ENCODE measurements around the gene SKI. TPM values are rescaled to one million over a fixed set of nuclear protein-coding genes. Genes with fewer than 3 reads are reported as not detected.
A peak's percentile ranks its signal among the peaks of the same experiment; 100 is the strongest.

Gene SKI
- total RNA-seq, 1 donor from 2014 or later: 78.9 TPM

DNA sequence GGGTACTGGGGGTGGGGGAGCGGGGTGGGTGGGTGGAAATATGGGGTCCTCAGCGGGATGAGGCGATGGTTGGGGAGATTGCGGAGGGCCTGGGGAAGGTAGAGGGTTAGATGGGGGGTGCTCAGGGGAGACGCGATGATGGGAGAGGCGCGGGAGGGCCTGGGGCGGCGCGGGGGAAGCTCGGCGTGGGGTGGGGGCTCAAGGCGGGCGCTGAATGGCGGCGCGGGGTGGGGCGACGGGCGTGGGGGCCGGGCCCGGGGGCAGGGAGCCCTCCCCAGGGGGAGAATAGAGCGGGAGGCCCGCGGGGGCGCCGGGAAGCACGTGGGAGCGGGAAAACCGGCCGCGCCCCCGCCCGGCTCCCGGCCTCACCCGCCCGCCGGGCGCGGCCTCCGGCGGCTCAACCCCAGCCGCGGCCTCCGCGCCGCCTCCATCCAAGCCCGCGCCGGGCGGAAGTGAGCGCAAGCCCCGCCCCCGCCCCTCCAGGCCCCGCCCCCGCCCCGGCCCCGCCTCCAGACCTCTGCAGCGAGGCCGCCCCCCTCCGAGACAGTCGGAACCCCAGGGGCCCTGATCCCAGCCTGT is 33.7 kb upstream of the SKI start, which contains the start of gene FAAP20:
Gene FAAP20, minus strand, starts transcription at position 454 of the 579 bp plus-strand sequence. Its CDS starts 23 bp downstream, at position 431.
- no peak for DNase-seq (ENCODE audit: low spot score)

GRCh38 chr1:2194898-2195673 is 33.0 kb upstream of the SKI start:
- DNase-seq (ENCODE audit: low spot score): peak; percentile 89

- no peak for DNase-seq (ENCODE audit: low spot score)
These were observed 32.3 kb upstream of the SKI start for GRCh38 chr1:2195785-2196184.

- DNase-seq (ENCODE audit: low spot score): no peak
These were observed 31.0 kb upstream of the SKI start for GRCh38 chr1:2196901-2197638.

DNA sequence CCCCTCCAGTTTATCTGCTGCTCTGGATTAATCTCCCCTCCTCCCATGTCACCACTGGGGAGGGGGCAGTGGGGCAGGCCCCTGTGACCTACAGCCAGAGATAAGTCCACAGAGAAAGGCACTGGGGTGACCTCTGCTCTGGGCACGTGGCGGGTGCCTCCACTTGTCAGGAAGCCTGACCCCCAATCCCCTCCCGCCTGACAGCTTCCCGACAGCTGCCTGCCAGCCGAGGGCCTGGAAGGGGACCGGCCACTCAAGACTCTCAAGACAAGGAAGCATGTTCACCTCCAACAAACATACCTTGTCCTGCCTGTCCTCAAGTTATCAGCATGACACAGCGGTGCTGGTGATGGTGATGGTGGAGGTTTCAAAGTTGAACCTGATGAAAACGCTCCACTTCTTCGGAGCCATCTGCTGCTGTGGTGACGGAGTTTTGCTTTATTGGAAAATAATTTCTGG is 30.4 kb upstream of the SKI start:
- no peak for DNase-seq (ENCODE audit: low spot score)

GRCh38 chr1:2198571-2198970 is 29.5 kb upstream of the SKI start:
- DNase-seq (ENCODE audit: low spot score): no peak

DNA sequence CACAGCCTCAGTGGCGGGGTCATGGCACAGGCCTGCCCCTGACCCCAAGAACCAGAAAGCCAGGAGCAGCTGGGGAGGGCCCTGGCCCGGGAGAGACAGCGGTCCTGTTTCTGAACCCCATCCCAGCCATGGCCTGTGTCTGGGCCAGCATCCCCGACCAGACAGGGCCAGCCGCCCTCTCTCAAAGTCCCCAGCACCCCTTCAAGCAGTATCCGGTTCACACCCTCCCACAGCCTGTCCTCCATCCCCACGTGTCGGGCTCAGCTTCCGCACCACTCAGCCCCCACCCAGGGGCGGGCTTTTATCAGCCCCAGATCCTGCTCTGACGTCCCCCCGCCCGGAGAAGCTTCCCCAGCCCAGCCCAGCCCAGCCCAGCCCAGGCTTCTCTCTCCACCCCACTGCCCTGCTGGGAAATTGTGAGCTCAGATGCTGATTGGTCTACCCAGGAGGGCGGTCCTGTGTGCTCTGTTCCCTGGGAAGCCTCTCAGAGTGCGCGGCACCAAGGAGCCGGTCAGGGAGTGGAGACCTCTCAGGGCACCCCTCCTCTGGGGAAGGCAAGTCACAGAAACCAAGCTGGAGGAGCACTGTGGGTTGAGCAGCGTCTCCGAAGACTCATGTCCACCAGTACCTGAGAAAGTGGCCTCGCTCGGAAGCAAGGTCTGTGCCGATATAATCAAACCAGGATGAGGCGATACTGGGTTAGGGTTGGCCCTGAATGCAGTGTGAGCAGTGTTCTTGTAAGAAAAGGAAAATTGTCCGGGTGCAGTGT is 28.9 kb upstream of the SKI start:
- peak; percentile 89 for DNase-seq (ENCODE audit: low spot score)

- no peak for DNase-seq (ENCODE audit: low spot score)
These were observed 27.7 kb upstream of the SKI start for GRCh38 chr1:2200308-2200943.

GRCh38 chr1:2201062-2201461 is 27.1 kb upstream of the SKI start:
- DNase-seq (ENCODE audit: low spot score): no peak

DNA sequence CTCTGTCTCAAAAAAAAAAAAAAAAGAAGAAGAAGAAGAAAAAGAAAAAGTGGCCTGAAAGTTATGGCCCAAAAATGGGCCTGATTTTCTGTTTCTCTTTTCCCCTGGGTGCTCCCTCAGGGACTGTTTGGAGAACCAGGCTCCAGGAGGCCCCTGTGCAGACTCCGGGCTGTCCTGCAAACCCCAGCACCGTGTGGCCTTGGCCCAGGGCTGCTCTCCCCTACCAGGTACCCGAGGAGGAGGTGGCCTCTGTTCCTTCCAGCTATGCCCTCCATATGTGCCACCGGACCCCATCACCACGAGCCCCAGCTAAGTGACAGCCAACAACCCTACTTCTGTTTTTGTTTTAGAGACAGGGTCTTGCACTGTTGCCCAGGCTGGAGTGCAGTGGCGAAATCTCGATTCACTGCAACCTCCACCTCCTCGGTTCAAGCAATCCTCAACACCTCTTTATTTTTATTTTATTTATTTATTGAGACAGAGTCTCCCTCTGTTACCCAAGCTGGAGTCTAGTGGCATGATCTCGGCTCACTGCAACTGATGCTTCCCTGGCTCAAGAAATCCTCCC is 26.0 kb upstream of the SKI start:
- DNase-seq (ENCODE audit: low spot score): no peak

DNA sequence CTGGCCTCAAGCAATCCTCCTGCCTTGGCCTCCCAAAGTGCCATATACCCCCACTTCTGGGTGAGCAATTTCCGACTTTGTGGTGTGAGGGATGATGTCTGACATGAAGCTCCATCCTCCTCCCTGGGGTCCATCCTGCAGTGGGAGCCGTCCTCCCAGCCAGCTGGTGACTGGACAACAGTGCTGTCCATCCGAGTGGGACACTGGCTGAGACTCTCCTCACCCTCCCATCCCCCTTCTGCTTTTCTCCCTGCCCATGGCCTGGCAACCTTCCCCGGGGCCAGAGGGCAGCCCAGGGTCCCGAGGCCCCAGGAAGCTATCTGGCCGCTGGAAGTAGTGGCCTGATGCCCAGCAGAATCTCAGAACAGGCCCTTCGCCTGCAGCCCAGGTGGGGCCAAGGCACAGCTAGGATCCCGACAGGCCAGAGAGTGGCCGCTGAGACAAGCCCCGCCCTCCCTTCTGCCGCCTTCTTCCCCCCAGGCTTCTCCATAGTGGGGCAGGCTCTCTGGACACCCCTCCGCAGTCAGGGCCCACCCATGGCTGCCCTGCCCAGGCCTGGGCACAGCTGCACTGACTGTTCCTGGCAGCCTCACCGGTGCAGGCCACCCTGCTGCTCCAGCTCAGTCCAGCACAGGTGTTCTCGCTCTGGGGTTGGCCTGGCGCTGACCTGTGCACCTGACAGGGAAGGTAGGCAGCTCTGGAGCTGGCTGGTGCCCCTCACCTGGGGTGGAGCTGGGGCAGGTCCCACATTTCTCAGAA is 25.1 kb upstream of the SKI start:
- DNase-seq (ENCODE audit: low spot score): no peak

DNA sequence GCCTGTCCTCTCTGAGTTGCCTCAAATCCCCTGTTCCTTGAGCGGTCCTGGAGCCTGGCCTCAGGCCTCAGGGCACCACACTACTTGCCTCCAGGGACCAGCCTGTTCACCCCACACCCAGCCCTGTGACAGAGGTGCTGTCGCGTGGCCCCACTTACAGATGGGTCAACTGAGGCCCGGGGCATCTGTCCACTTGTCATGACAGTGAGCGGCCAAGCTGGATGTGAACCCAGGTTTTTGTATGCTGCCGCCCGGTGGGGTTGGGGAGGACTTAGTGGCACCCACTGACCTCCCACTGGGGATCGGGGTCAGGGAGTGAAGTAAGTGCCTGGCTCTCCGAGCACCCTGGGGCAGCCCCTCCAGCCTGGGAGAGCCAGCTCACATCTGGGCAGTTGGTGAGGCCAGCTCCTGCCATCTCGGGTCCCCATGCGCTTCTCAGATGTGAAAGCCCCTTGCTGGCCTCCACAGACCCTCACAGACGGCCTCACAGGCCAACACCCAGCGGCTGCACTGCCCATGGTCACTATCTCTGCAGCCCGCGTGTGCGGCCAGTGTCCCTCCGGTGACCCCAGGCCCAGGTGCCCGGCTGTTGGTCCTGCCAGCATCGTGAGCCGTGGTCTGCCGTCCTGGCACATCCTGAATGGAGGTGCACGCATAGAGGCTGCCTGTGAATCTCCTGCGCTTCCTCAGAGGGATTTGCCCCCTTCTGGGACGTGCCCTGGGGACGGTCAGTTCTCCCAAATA is 24.3 kb upstream of the SKI start:
- no peak for DNase-seq (ENCODE audit: low spot score)

- peak; percentile 74 for DNase-seq (ENCODE audit: low spot score)
These were observed 23.5 kb upstream of the SKI start for GRCh38 chr1:2204415-2205190.

DNA sequence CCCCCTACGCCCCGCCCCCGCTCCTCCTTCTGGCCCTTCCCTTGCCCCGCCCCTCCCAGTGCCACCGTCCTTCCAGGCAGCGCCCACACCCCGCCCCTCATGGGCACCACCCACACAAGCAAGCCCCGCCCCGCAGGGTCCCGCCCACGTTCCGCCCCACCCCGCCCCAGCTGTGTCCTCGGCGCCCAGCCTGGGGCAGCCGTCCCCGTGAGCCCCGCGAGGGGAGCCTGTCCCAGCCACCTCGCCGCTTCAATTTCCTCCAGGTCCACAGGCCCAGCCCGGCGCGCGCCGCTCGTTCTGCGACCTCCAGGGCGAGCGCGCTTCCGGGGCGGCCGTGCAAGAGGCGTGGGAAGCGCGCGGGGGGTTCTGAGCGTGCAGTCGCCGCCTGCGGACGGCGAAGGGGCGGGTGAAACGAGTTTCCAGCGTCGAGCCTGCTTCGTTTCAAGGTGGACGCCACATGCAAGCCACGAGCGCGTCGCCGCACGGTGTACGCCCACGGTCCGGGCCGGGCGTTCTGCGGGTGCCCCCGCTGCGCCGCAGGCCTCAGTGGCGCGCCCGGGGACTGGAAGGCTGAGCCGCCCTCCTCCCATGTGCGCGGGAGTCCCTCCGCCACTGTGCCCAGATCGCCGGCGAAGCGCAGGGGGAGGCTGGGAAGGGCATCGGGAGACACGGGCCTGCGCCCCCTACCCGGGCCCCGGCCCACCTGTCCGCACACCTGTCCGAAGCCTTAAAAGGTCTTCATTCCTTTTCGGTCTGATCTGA is 22.7 kb upstream of the SKI start:
- peak; percentile 97 for DNase-seq (ENCODE audit: low spot score)

- DNase-seq (ENCODE audit: low spot score): no peak
These were observed 21.2 kb upstream of the SKI start for GRCh38 chr1:2206813-2207487.

DNA sequence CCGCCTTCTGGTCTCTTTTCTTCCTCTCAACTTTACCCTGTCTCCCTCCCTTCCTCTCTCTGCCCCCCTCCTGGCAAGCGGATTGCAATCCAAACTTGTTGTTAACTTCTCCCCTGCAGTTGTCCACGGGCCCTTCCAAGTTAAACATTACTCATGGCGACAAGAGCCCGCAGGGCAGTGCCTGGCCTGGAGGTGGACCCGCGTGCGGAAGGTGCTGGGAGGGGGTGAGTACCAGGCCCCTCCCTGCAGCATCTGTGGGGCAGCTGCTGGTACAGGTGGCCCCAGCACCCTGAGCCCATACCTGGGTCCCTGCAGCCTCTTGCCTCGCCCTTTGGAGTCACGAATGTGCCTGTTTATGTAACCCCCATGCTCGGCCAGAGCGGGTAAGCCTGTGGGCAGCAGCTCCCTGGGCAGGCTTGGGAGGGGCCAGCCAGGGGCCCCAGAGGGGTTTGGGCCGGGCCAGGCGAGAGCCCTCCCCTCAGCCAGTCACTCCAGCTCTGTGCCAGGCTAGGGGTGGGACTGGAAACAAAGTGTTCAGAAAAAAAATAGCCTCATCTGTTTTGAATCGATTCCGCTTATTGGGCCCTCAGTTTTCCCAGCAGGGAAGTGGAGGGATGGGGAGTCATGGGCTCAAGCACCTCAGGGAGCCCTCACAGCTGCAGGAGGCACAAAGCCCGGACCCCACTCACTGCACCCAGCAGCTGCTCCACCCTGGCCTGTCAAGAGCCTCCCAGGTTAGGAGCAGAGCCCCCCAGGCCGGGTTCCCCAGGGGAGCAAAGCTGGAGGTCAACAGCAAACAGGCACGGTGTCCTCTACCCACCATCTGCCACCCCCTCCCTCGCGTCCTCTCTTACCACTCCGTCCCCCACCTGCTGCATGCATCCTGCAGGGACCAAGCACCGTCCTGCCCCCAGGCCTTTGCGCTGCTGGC is 19.5 kb upstream of the SKI start:
- peak; percentile 77 for DNase-seq (ENCODE audit: low spot score)

Measured in mucosa of gallbladder (tissue), 1 donor.